Transverse colon (tissue), 4 donors: ENCODE results near the gene FRMPD4. TPM values are rescaled to one million over a fixed set of nuclear protein-coding genes. Genes with fewer than 3 reads are reported as not detected.

Source experiments
- DNase-seq: peaks from one replicate; pipeline ENCODE4 v3.0.0-alpha.2; 2019
- H3K27ac ChIP-seq, 4 donors: fragments of 200-600 bp; sonication (generic); 2 replicates each; pipeline ENCODE4 v1.5.1; 2016 to 2018; ENCODE audit warnings: inconsistent platforms in 4 of 4
- H3K27me3 ChIP-seq: fragments of 200-600 bp; sonication (generic); 2 replicates; pipeline ENCODE4 v1.5.1; 2017; ENCODE audit warnings: inconsistent platforms
- H3K36me3 ChIP-seq, 4 donors: fragments of 200-600 bp; sonication (generic); 2 replicates each; pipeline ENCODE4 v1.5.1; 2017 to 2019; ENCODE audit warnings: inconsistent platforms in 4 of 4
- H3K4me1 ChIP-seq, 4 donors: fragments of 200-600 bp; sonication (generic); 2 replicates each; pipeline ENCODE4 v1.5.1; 2017 to 2020; ENCODE audit warnings: inconsistent platforms in 4 of 4
- H3K4me3 ChIP-seq, 4 donors: fragments of 200-600 bp; sonication (generic); 1 replicate in 1 of 4; 2 replicates in 3 of 4; pipeline versions ENCODE4 v1.5.1 to v1.6.1; 2017 to 2019; ENCODE audit warnings: inconsistent platforms in 4 of 4
- H3K9me3 ChIP-seq, 2 donors: fragments of 200-600 bp; sonication (generic); 2 replicates each; pipeline ENCODE4 v1.5.1; 2017 to 2019; ENCODE audit warnings: inconsistent platforms in 2 of 2
- CTCF ChIP-seq, 5 experiments: fragments of 200-600 bp in 3 of 5; fragments of 450-650 bp in 2 of 5; sonication (generic) in 3 of 5; IDR thresholded peaks; 1 replicate in 2 of 5; 2 replicates in 3 of 5; pipeline ENCODE4 v1.5.1; 2016 to 2017; ENCODE audit warnings: antibody characterized with exemption in 5 of 5, inconsistent platforms in 3 of 5, mild to moderate bottlenecking in 2 of 5, moderate library complexity in 1 of 5
- EP300 ChIP-seq: sonication (generic); formaldehyde crosslinking; IDR thresholded peaks from one replicate; pipeline ENCODE4 v1.6.1; 2017; ENCODE audit warnings: antibody characterized with exemption, low read depth
- POLR2A ChIP-seq: fragments of 450-650 bp; IDR thresholded peaks from one replicate; pipeline ENCODE4 v1.6.1; 2016; ENCODE audit warnings: antibody characterized with exemption, mild to moderate bottlenecking, moderate library complexity
- POLR2AphosphoS5 ChIP-seq, 3 donors: sonication (generic); formaldehyde crosslinking; IDR thresholded peaks; one replicate each; pipeline ENCODE4 v1.6.1; 2016; ENCODE audit warnings: antibody characterized with exemption in 3 of 3
- WGBS, 2 donors: methylation state at CpG; one replicate each; pipeline ENCODE4 v1.1.5; 2018; ENCODE audit warnings: low coverage in 1 of 2; 5-methylcytosine and 5-hydroxymethylcytosine counted together
- in situ Hi-C, 4 donors: fragments of 200-750 bp; cut with MboI; loops; one replicate each; pipeline versions ENCODE4 v1.15.0 to v1.15.1; 2017; ENCODE audit warnings: low sequenced_read_pairs in 3 of 4, low pct_ligation_motif_present in 1 of 4, low pct_unique_long_range_greater_than_20kb in 1 of 4
- intact Hi-C: fragments of 100-400 bp; cut with DNase I; formaldehyde crosslinking; loops from one replicate; pipeline ENCODE4 v1.15.1; 2023; ENCODE audit warnings: low total_unique reads
- total RNA-seq, 4 donors: library from RNA; depleted of rRNA; stranded (reverse); fragments of >200 nt; gene quantifications; one replicate each; pipeline ENCODE4 v1.1.0, GENCODE V29; 2016

Gene FRMPD4
- total RNA-seq, 4 donors from 2014 or later, result 0.79 to 1.5 (median 0.82) TPM; not detected in 1

DNA sequence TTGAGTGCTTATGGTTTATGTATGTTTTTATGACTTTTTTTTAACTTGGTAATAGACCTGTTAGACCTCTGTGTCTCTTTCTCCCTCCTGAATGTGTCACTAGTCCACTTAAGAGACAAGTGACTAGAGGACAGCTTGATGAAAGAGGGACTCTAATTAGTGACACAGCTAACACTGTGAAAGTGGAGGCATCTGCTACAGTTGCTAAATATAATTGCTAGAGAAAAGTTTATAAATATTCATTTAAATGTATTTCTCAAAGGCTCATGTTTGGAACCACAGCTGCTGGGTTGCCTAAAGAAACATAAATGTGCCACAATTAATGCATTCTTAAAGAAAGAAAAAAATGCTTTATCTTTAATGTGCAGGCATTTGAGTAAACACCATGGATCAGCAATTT lies 176.4 kb downstream of the FRMPD4 start:
- no peak overlapping the region for H3K27ac ChIP-seq
- no peak overlapping the region for H3K4me3 ChIP-seq
- in situ Hi-C loops (no loop called here), intact Hi-C loops (no loop called here)
- TF ChIP-seq EP300 (no peak), POLR2AphosphoS5 (IDR thresholded peaks at IDR 0.05) (no peak), POLR2A (no peak), CTCF (IDR thresholded peaks at IDR 0.05) (no peak)
- no peaks in the 10 kb centered on the region for H3K9me3 ChIP-seq
- no peak for DNase-seq
- no peaks in the 10 kb centered on the region for H3K36me3 ChIP-seq
- H3K4me1 ChIP-seq, result no peaks in the 10 kb centered on the region
- no peaks in the 10 kb centered on the region for H3K27me3 ChIP-seq

- H3K27me3 ChIP-seq, result no peaks in the 10 kb centered on the region
- DNase-seq, result no peak
- in situ Hi-C loops, result no loop called here
- H3K36me3 ChIP-seq, result no peaks in the 10 kb centered on the region
- 35 to 59% methylated on average over 2 of the region's 2 CpGs for WGBS, 2 donors
- intact Hi-C loops, result no loop called here
- no peaks in the 10 kb centered on the region for H3K9me3 ChIP-seq
- H3K4me1 ChIP-seq, result no peaks in the 10 kb centered on the region
- no peak overlapping the region for H3K4me3 ChIP-seq
- H3K27ac ChIP-seq, result no peak overlapping the region
- TF ChIP-seq POLR2AphosphoS5 (IDR thresholded peaks at IDR 0.05), result no peak
- TF ChIP-seq CTCF (IDR thresholded peaks at IDR 0.05), result no peak
These were observed 177.3 kb downstream of the FRMPD4 start for GRCh38 chrX:12315526-12315925.

GRCh38 chrX:12319003-12319519 lies 180.8 kb downstream of the FRMPD4 start:
- DNase-seq, result no peak
- intact Hi-C loops, result no loop called here
- H3K27ac ChIP-seq, result no peak overlapping the region
- no peak overlapping the region for H3K4me3 ChIP-seq
- in situ Hi-C loops, result no loop called here
- H3K27me3 ChIP-seq, result no peaks in the 10 kb centered on the region
- TF ChIP-seq EP300 (no peak), CTCF (IDR thresholded peaks at IDR 0.05) (no peak), POLR2AphosphoS5 (IDR thresholded peaks at IDR 0.05) (no peak), POLR2A (no peak)
- H3K4me1 ChIP-seq, result no peaks in the 10 kb centered on the region
- no peaks in the 10 kb centered on the region for H3K36me3 ChIP-seq
- H3K9me3 ChIP-seq, result no peaks in the 10 kb centered on the region
- 48% methylated on average over 5 of the region's 5 CpGs; no CpG with 5 or more reads in 1 of the 2 donors for WGBS, 2 donors

GRCh38 chrX:12319992-12320391 lies 181.7 kb downstream of the FRMPD4 start:
- H3K9me3 ChIP-seq, result no peaks in the 10 kb centered on the region
- no peak for DNase-seq
- intact Hi-C loops (no loop called here), in situ Hi-C loops (no loop called here)
- no peaks in the 10 kb centered on the region for H3K36me3 ChIP-seq
- H3K27me3 ChIP-seq, result no peaks in the 10 kb centered on the region
- no peak overlapping the region for H3K27ac ChIP-seq
- TF ChIP-seq POLR2AphosphoS5 (IDR thresholded peaks at IDR 0.05) (no peak), CTCF (IDR thresholded peaks at IDR 0.05) (no peak), EP300 (no peak), POLR2A (no peak)
- WGBS, 2 donors, result 62 to 75% methylated on average over 1 to 2 of the region's 2 CpGs
- H3K4me3 ChIP-seq, result no peak overlapping the region
- no peaks in the 10 kb centered on the region for H3K4me1 ChIP-seq
